C4-2B (cell line): ENCODE measurements around the gene CEACAM19.

Source experiments
- CTCF ChIP-seq: fragments of 450-650 bp; conservative IDR thresholded peaks from 2 replicates; pipeline ENCODE4 v1.5.1; 2017; ENCODE audit warnings: mild to moderate bottlenecking
- ZFX ChIP-seq: fragments of 450-650 bp; IDR thresholded peaks from 2 replicates; pipeline ENCODE4 v1.6.1; 2017

- TF ChIP-seq CTCF, result no peak
- no peak for TF ChIP-seq ZFX
These were observed 35.4 kb downstream of the CEACAM19 start for GRCh38 chr19:44706506-44707236.
